Measurements from ENCODE around the gene ABHD5. TPM values are rescaled to one million over a fixed set of nuclear protein-coding genes. Genes with fewer than 3 reads are reported as not detected.

ABHD5 gene
- total and polyA plus RNA-seq, 10 of the 15 experiments (the other 5 are each of a cell fraction or from before 2014, with no cell fraction given), result 5.5 to 24.4 (median 9.5) TPM

DNA sequence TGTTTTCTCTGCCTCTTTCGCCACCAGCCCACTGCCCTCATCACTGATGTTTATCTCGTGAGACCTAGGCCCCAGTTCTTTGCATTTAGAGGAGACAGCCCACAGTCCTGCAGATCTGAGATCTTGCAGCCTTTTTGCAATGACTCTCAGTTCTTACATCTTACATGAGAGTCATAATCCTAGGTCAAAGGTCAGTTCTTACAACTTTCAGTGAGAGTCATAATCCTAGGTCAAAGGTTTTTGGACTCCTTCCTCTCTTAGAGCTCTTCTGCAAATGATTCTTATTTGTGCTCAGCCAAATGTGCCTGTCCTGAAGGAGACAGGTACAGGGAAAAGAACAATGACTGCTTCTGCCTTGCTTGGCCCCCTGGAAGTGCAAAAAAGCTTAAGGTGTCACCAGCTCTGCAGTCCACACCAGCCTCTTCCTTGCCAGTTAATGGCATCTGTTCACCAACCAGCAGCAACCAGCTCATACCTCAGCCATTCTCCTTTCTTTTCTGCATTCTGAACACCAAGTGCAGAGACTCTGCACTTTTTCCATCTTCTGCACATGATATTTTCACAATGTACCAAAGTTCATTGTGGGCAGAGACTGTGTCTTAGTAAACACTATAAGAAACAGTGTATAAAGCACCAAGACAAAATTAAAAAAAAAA is 67.1 kb downstream of the ABHD5 start:
- CTCF ChIA-PET, result interaction anchor here (0.6 kb wide), 1 partner anchor 715 kb away, joined by 3 read pairs; no protein-coding TSS in a partner anchor
- Histone ChIP-seq H4K20me1 (ENCODE audit: control insufficient read depth, insufficient read depth) (no peaks in the 10 kb centered on the region), H3K4me1 (ENCODE audit: control insufficient read depth, insufficient read depth, low read length) (no peaks in the 10 kb centered on the region), H3K4me3 (no peak overlapping the region), H3K9me3 (replicated peaks; ENCODE audit: control insufficient read depth, insufficient read depth, low read length) (no peaks in the 10 kb centered on the region), H3K27me3 (replicated peaks in 1 of 2; ENCODE audit: control insufficient read depth in 2 of 2, insufficient read depth in 2 of 2, low read length in 1 of 2) (no peaks in the 10 kb centered on the region; a peak in 1 of 4 replicates), H3K9ac (ENCODE audit: control insufficient read depth, insufficient read depth, low read length) (no peak overlapping the region), H3K27ac (ENCODE audit: control insufficient read depth, insufficient read depth) (no peak overlapping the region), H3K4me2 (ENCODE audit: control insufficient read depth, insufficient read depth) (no peak overlapping the region), H2AFZ (ENCODE audit: control insufficient read depth, low read depth, low read length) (no peak overlapping the region), H3K36me3 (ENCODE audit: control insufficient read depth in 2 of 2, insufficient read depth in 2 of 2, low read length in 1 of 2) (no peaks in the 10 kb centered on the region), H3K79me2 (ENCODE audit: control insufficient read depth, insufficient read depth, low read length) (no peaks in the 10 kb centered on the region)
- in situ Hi-C loops (cut with MboI), result no loop called here
- FAIRE-seq (no peak), ATAC-seq (no peak), DNase-seq (ENCODE audit: low read depth, low spot score) (no peak)
- RAD21 ChIA-PET (ENCODE audit: unreplicated experiment), result no interaction called here
- 0% methylated on average over 2 of the region's 2 CpGs for WGBS (ENCODE audit: insufficient coverage, insufficient replicate concordance, low lambda C conversion rate, missing lambda C conversion rate)
- intact Hi-C loops (cut with micrococcal nuclease; ENCODE audit: unreplicated experiment), result no loop called here
- no TSS peak for BruUV-seq (replicated peaks)
- SMC1A ChIA-PET (ENCODE audit: uncharacterized antibody, unreplicated experiment), result interaction anchor here (1.3 kb wide), 1 partner anchor 12 kb away, joined by 3 read pairs; no protein-coding TSS in a partner anchor
- POLR2A ChIA-PET, result no interaction called here
- TF ChIP-seq, protein P1, sequence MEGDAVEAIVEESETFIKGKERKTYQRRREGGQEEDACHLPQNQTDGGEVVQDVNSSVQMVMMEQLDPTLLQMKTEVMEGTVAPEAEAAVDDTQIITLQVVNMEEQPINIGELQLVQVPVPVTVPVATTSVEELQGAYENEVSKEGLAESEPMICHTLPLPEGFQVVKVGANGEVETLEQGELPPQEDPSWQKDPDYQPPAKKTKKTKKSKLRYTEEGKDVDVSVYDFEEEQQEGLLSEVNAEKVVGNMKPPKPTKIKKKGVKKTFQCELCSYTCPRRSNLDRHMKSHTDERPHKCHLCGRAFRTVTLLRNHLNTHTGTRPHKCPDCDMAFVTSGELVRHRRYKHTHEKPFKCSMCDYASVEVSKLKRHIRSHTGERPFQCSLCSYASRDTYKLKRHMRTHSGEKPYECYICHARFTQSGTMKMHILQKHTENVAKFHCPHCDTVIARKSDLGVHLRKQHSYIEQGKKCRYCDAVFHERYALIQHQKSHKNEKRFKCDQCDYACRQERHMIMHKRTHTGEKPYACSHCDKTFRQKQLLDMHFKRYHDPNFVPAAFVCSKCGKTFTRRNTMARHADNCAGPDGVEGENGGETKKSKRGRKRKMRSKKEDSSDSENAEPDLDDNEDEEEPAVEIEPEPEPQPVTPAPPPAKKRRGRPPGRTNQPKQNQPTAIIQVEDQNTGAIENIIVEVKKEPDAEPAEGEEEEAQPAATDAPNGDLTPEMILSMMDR (IDR thresholded peaks at IDR 0.05 in 2 of 3, conservative IDR thresholded peaks at IDR 0.05 in 1 of 3; ENCODE audit: control insufficient read depth in 2 of 3, extremely low read depth in 1 of 3, insufficient read depth in 1 of 3, low read depth in 3 of 3, low read length in 3 of 3), result no peak

DNA sequence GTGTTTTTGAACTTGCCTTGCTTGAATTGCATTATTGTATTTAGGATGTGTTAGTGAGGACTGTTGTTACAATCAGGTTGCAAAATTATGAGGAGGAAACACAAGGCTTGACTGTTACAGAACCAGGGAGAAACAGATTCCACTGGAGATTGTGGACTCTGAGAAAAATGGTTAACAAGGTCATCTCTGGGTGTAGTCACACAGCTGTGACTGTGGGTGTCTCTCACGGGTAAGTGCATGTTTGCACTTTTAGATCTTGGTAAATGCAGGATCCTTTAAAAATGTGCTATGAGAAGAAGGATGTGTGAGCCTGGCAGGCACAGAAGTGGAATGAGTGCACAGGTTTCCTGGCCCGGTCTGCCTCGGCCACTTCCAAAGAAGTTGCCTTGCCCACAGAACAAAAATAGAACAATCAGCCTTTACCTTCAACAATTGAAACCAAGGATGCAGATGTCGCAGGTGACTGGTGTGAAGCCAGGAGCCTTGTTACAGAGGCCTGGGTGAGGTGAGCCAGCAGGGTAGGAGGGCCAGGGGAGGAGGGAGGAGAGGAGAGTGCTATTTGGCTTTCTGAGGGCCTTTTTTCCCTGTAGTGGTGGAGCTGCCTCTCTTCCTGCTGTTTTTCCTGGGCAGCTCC is 68.0 kb downstream of the ABHD5 start:
- ChIA-PET CTCF (interaction anchor here (0.6 to 1.4 kb wide), 3 partner anchors 10 to 714 kb away, joined by 3 to 4 read pairs (median 3); no protein-coding TSS in a partner anchor), POLR2A (no interaction called here), SMC1A (ENCODE audit: uncharacterized antibody, unreplicated experiment) (no interaction called here), RAD21 (ENCODE audit: unreplicated experiment) (no interaction called here)
- DNase-seq (ENCODE audit: low read depth, low spot score) (no peak), FAIRE-seq (no peak), ATAC-seq (no peak)
- H4K20me1 ChIP-seq (ENCODE audit: control insufficient read depth, insufficient read depth), result no peaks in the 10 kb centered on the region
- H3K27me3 ChIP-seq (replicated peaks in 1 of 2; ENCODE audit: control insufficient read depth in 2 of 2, insufficient read depth in 2 of 2, low read length in 1 of 2), result no peaks in the 10 kb centered on the region; a peak in 1 of 4 replicates
- no peaks in the 10 kb centered on the region for H3K79me2 ChIP-seq (ENCODE audit: control insufficient read depth, insufficient read depth, low read length)
- WGBS (ENCODE audit: insufficient coverage, insufficient replicate concordance, low lambda C conversion rate, missing lambda C conversion rate), result 22% methylated on average over 4 of the region's 4 CpGs
- no peak overlapping the region for H3K27ac ChIP-seq (ENCODE audit: control insufficient read depth, insufficient read depth)
- H3K9ac ChIP-seq (ENCODE audit: control insufficient read depth, insufficient read depth, low read length), result no peak overlapping the region
- H3K4me1 ChIP-seq (ENCODE audit: control insufficient read depth, insufficient read depth, low read length), result no peaks in the 10 kb centered on the region
- BruUV-seq (replicated peaks), result no TSS peak
- H3K9me3 ChIP-seq (replicated peaks; ENCODE audit: control insufficient read depth, insufficient read depth, low read length), result no peaks in the 10 kb centered on the region
- H3K36me3 ChIP-seq (ENCODE audit: control insufficient read depth in 2 of 2, insufficient read depth in 2 of 2, low read length in 1 of 2), result no peaks in the 10 kb centered on the region
- H3K4me3 ChIP-seq, result no peak overlapping the region
- in situ Hi-C loops (cut with MboI), result no loop called here
- no peak overlapping the region for H3K4me2 ChIP-seq (ENCODE audit: control insufficient read depth, insufficient read depth)
- no peak overlapping the region for H2AFZ ChIP-seq (ENCODE audit: control insufficient read depth, low read depth, low read length)
- intact Hi-C loops (cut with micrococcal nuclease; ENCODE audit: unreplicated experiment), result loop anchor here (1.0 kb wide), 1 partner anchor 214 kb away; no protein-coding TSS in a partner anchor
- no peak for TF ChIP-seq YBX1 (IDR thresholded peaks at IDR 0.05)
- TF ChIP-seq, protein P2, sequence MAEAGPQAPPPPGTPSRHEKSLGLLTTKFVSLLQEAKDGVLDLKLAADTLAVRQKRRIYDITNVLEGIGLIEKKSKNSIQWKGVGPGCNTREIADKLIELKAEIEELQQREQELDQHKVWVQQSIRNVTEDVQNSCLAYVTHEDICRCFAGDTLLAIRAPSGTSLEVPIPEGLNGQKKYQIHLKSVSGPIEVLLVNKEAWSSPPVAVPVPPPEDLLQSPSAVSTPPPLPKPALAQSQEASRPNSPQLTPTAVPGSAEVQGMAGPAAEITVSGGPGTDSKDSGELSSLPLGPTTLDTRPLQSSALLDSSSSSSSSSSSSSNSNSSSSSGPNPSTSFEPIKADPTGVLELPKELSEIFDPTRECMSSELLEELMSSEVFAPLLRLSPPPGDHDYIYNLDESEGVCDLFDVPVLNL (IDR thresholded peaks at IDR 0.05; ENCODE audit: low read depth, low read length), result no peak
- no peak for TF ChIP-seq SREBF2 (IDR thresholded peaks at IDR 0.05; ENCODE audit: low read length)
- TF ChIP-seq SRF (IDR thresholded peaks at IDR 0.05; ENCODE audit: low read depth in 2 of 2, low read length in 2 of 2), result no peak
- TF ChIP-seq SMC3 (IDR thresholded peaks at IDR 0.05; ENCODE audit: borderline replicate concordance, low read length), result no peak
- no peak for TF ChIP-seq NFYB (IDR thresholded peaks at IDR 0.05; ENCODE audit: insufficient read depth, low read depth, low read length)
- TF ChIP-seq TCF3 (IDR thresholded peaks at IDR 0.05; ENCODE audit: borderline replicate concordance, insufficient read depth, low read depth, low read length), result no peak
- TF ChIP-seq MYB (IDR thresholded peaks at IDR 0.05; ENCODE audit: borderline replicate concordance, low read depth, low read length), result no peak
- no peak for TF ChIP-seq ZZZ3 (IDR thresholded peaks at IDR 0.05; ENCODE audit: control insufficient read depth, insufficient read length, low read depth)
- TF ChIP-seq SP1 (IDR thresholded peaks at IDR 0.05; ENCODE audit: low read depth, low read length), result no peak
- TF ChIP-seq, protein P3, sequence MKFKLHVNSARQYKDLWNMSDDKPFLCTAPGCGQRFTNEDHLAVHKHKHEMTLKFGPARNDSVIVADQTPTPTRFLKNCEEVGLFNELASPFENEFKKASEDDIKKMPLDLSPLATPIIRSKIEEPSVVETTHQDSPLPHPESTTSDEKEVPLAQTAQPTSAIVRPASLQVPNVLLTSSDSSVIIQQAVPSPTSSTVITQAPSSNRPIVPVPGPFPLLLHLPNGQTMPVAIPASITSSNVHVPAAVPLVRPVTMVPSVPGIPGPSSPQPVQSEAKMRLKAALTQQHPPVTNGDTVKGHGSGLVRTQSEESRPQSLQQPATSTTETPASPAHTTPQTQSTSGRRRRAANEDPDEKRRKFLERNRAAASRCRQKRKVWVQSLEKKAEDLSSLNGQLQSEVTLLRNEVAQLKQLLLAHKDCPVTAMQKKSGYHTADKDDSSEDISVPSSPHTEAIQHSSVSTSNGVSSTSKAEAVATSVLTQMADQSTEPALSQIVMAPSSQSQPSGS (IDR thresholded peaks at IDR 0.05; ENCODE audit: low read length), result no peak

Measured in GM12878 (cell line).